RWPE2 (cell line): ENCODE results near the gene ACLY.

Experiments used
- ATAC-seq: fragments of 200-7000 bp; cut with Tn5 transposase; 3 replicates; pipeline ENCODE4 v1.9.1; 2021; ENCODE audit warnings: low read depth
- DNase-seq: peaks from one replicate; pipeline ENCODE4 v3.0.0-alpha.2; 2020; ENCODE audit warnings: low spot score
- H3K27ac ChIP-seq: fragments of 450-650 bp; 2 replicates; pipeline ENCODE4 v1.5.1; 2017; ENCODE audit warnings: mild to moderate bottlenecking; ENCODE audit not compliant: poor library complexity, severe bottlenecking
- H3K27me3 ChIP-seq: fragments of 250-450 bp; sonication (Bioruptor Pico); 2 replicates; pipeline ENCODE4 v1.5.1; 2021; ENCODE audit warnings: mild to moderate bottlenecking, moderate library complexity; ENCODE audit not compliant: insufficient read depth, poor library complexity, severe bottlenecking
- H3K36me3 ChIP-seq: fragments of 250-450 bp; sonication (Bioruptor Pico); 2 replicates; pipeline ENCODE4 v1.5.1; 2020; ENCODE audit warnings: low read depth, mild to moderate bottlenecking, moderate library complexity
- H3K4me1 ChIP-seq: fragments of 250-450 bp; sonication (Bioruptor Pico); 2 replicates; pipeline ENCODE4 v1.5.1; 2021; ENCODE audit warnings: mild to moderate bottlenecking, moderate library complexity; ENCODE audit not compliant: insufficient read depth, poor library complexity, severe bottlenecking
- H3K4me3 ChIP-seq: fragments of 250-450 bp; sonication (Bioruptor Pico); 2 replicates; pipeline ENCODE4 v1.5.1; 2021; ENCODE audit warnings: mild to moderate bottlenecking, moderate library complexity; ENCODE audit not compliant: severe bottlenecking
- H3K9me3 ChIP-seq: fragments of 250-450 bp; sonication (Bioruptor Pico); 2 replicates; pipeline ENCODE4 v1.5.1; 2021; ENCODE audit warnings: mild to moderate bottlenecking, moderate library complexity; ENCODE audit not compliant: severe bottlenecking
- TF ChIP-seq, protein P1 (sequence below): fragments of 450-650 bp; IDR thresholded peaks from one replicate; pipeline ENCODE4 v1.5.1; 2017; ENCODE audit warnings: mild to moderate bottlenecking, moderate library complexity; ENCODE audit not compliant: poor library complexity, severe bottlenecking

The ACLY gene

DNA sequence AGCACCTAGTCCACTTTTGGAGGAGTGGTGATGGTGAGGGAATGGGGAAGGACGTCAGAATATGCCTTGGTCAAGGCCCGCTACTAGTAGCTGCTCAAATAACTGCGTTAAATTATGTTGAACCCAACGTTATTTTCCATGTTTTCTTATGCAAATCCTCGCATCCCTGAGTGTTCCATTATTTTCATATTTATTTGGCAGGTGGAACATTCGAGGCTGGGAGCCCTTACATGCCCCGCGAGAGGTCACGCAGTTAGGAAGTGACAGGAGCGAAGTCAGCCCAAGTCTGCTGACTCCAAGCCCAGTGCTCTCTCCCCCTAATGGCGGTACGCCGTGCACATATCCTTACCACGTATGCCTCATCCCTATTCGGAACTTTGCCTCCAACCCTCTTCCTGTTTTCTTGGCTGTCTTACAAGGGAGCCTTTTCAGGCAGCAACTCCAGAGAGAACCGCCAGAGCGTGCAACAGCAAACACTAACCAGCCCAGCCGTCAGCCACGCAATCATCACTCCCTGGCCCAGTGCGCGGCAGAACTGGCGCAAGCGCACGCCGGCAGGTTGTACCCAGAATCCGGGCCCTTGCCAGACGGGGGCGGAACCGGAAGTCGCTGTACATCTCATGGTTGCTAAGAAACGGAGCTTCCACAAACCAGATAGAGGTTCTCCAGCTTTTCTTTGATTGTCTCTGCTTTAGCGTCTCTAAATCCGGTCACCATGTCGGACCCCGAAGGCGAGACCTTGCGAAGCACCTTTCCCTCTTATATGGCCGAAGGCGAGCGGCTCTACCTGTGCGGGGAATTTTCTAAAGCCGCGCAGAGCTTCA is 11.5 kb upstream of the ACLY start, which contains the start of gene ODAD4:
ODAD4 (plus strand) TSS at position 609 of the 824 bp plus-strand sequence; CDS start at position 716, 107 bp downstream.
- Histone ChIP-seq H3K9me3 (no peaks in the 10 kb centered on the region), H3K4me1 (peaks cover 9% of the 10 kb centered on the region), H3K4me3 (peak within 1 kb of the TSS; percentile 35), H3K36me3 (no peaks in the 10 kb centered on the region), H3K27me3 (no peaks in the 10 kb centered on the region), H3K27ac (peak within 1 kb of the TSS; percentile 66)
- DNase-seq (peak; percentile 97), ATAC-seq (peak; percentile 99)
- TF ChIP-seq, protein P1, sequence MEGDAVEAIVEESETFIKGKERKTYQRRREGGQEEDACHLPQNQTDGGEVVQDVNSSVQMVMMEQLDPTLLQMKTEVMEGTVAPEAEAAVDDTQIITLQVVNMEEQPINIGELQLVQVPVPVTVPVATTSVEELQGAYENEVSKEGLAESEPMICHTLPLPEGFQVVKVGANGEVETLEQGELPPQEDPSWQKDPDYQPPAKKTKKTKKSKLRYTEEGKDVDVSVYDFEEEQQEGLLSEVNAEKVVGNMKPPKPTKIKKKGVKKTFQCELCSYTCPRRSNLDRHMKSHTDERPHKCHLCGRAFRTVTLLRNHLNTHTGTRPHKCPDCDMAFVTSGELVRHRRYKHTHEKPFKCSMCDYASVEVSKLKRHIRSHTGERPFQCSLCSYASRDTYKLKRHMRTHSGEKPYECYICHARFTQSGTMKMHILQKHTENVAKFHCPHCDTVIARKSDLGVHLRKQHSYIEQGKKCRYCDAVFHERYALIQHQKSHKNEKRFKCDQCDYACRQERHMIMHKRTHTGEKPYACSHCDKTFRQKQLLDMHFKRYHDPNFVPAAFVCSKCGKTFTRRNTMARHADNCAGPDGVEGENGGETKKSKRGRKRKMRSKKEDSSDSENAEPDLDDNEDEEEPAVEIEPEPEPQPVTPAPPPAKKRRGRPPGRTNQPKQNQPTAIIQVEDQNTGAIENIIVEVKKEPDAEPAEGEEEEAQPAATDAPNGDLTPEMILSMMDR, result peak; percentile 36

- peaks cover 9% of the 10 kb centered on the region for H3K4me1 ChIP-seq
- ATAC-seq (no peak), DNase-seq (no peak)
- no peaks in the 10 kb centered on the region for H3K36me3 ChIP-seq
- H3K27ac ChIP-seq, result no peak overlapping the region
- no peaks in the 10 kb centered on the region for H3K9me3 ChIP-seq
- no peak overlapping the region for H3K4me3 ChIP-seq
- TF ChIP-seq, protein P1, result no peak
- H3K27me3 ChIP-seq, result no peaks in the 10 kb centered on the region
Observed at GRCh38 chr17:41928693-41929251, 10.0 kb upstream of the ACLY start.

- Histone ChIP-seq H3K4me3 (no peak overlapping the region), H3K9me3 (no peaks in the 10 kb centered on the region), H3K27ac (no peak overlapping the region), H3K27me3 (no peaks in the 10 kb centered on the region), H3K36me3 (no peaks in the 10 kb centered on the region), H3K4me1 (peaks cover 6% of the 10 kb centered on the region)
- ATAC-seq (no peak), DNase-seq (no peak)
- TF ChIP-seq, protein P1, result no peak
Observed at GRCh38 chr17:41925991-41926590, 7.3 kb upstream of the ACLY start.

- no peak overlapping the region for H3K4me3 ChIP-seq
- peaks cover 26% of the 10 kb centered on the region for H3K4me1 ChIP-seq
- H3K27me3 ChIP-seq, result no peaks in the 10 kb centered on the region
- DNase-seq, result no peak
- no peak for ATAC-seq
- no peaks in the 10 kb centered on the region for H3K9me3 ChIP-seq
- H3K36me3 ChIP-seq, result peaks cover 14% of the 10 kb centered on the region
- peak overlapping the region; percentile 87 for H3K27ac ChIP-seq
- TF ChIP-seq, protein P1, result no peak
Observed at GRCh38 chr17:41920580-41920955, 1.8 kb upstream of the ACLY start.
